ENCODE results near the gene ALKBH1. TPM values are rescaled to one million over a fixed set of nuclear protein-coding genes. Genes with fewer than 3 reads are reported as not detected.
"Not testable (repeated sequence)": the region's sequence is repeated elsewhere in the genome, so short reads cannot be mapped to it uniquely, and the experiment has no call there.

Gene ALKBH1
- total RNA-seq, 1 donor from 2014 or later = 13.5 TPM

- intact Hi-C loops (cut with micrococcal nuclease) = no loop called here
Observed at GRCh38 chr14:77674931-77675330, 32.9 kb downstream of the ALKBH1 start.

- intact Hi-C loops (cut with micrococcal nuclease) = no loop called here
Observed at GRCh38 chr14:77673193-77673592, 34.6 kb downstream of the ALKBH1 start.

- intact Hi-C loops (cut with micrococcal nuclease) = no loop called here
Observed at GRCh38 chr14:77667331-77667730, 40.5 kb downstream of the ALKBH1 start.

- intact Hi-C loops (cut with micrococcal nuclease) = no loop called here
Observed at GRCh38 chr14:77663293-77663692, 44.5 kb downstream of the ALKBH1 start.

GRCh38 chr14:77661562-77661961 is 46.3 kb downstream of the ALKBH1 start:
- intact Hi-C loops (cut with micrococcal nuclease) = not testable (repeated sequence)

- intact Hi-C loops (cut with micrococcal nuclease) = no loop called here
Observed at GRCh38 chr14:77660754-77661153, 47.1 kb downstream of the ALKBH1 start.

GRCh38 chr14:77659831-77660230 is 48.0 kb downstream of the ALKBH1 start:
- intact Hi-C loops (cut with micrococcal nuclease) = no loop called here

GRCh38 chr14:77657280-77657679 is 50.5 kb downstream of the ALKBH1 start:
- intact Hi-C loops (cut with micrococcal nuclease) = no loop called here

GRCh38 chr14:77654001-77654441 is 53.8 kb downstream of the ALKBH1 start:
- intact Hi-C loops (cut with micrococcal nuclease) = no loop called here

GRCh38 chr14:77649326-77649725 is 58.5 kb downstream of the ALKBH1 start:
- intact Hi-C loops (cut with micrococcal nuclease) = no loop called here

- intact Hi-C loops (cut with micrococcal nuclease) = no loop called here
Observed at GRCh38 chr14:77648520-77649200, 59.2 kb downstream of the ALKBH1 start.

GRCh38 chr14:77647853-77648252 is 60.0 kb downstream of the ALKBH1 start:
- intact Hi-C loops (cut with micrococcal nuclease) = no loop called here

GRCh38 chr14:77646907-77647306 is 60.9 kb downstream of the ALKBH1 start:
- intact Hi-C loops (cut with micrococcal nuclease) = no loop called here

GRCh38 chr14:77645520-77646230 is 62.1 kb downstream of the ALKBH1 start:
- intact Hi-C loops (cut with micrococcal nuclease) = no loop called here

- intact Hi-C loops (cut with micrococcal nuclease) = loop anchor here (1.0 to 2.0 kb wide), 2 partner anchors 26 to 185 kb away; partner anchors contain the start of genes SPTLC2 and VIPAS39
Observed at GRCh38 chr14:77642407-77642806, 65.4 kb downstream of the ALKBH1 start.

GRCh38 chr14:77641534-77642341 is 66.1 kb downstream of the ALKBH1 start:
- intact Hi-C loops (cut with micrococcal nuclease) = loop anchor here (1.0 to 2.0 kb wide), 2 partner anchors 25 to 184 kb away; partner anchors contain the start of genes SPTLC2 and VIPAS39

GRCh38 chr14:77640756-77641533 is 66.9 kb downstream of the ALKBH1 start:
- intact Hi-C loops (cut with micrococcal nuclease) = no loop called here

- intact Hi-C loops (cut with micrococcal nuclease) = no loop called here
Observed at GRCh38 chr14:77638771-77639171, 69.1 kb downstream of the ALKBH1 start.

GRCh38 chr14:77635869-77636268 is 72.0 kb downstream of the ALKBH1 start:
- intact Hi-C loops (cut with micrococcal nuclease) = not testable (repeated sequence)

GRCh38 chr14:77635466-77635865 is 72.4 kb downstream of the ALKBH1 start:
- intact Hi-C loops (cut with micrococcal nuclease) = not testable (repeated sequence)

GRCh38 chr14:77630111-77630510 is 77.7 kb downstream of the ALKBH1 start:
- intact Hi-C loops (cut with micrococcal nuclease) = no loop called here

Measured in T-helper 2 cell treated with Interferon-gamma antibody and Interleukin-4, amounts not matched to agents 100 ng/mL and 5 ng/mL, for 36 hours (primary cell).